Measurements from ENCODE around the gene NCK2.
"Not testable (repeated sequence)": the region's sequence is repeated elsewhere in the genome, so short reads cannot be mapped to it uniquely, and the experiment has no call there.

The NCK2 gene

DNA sequence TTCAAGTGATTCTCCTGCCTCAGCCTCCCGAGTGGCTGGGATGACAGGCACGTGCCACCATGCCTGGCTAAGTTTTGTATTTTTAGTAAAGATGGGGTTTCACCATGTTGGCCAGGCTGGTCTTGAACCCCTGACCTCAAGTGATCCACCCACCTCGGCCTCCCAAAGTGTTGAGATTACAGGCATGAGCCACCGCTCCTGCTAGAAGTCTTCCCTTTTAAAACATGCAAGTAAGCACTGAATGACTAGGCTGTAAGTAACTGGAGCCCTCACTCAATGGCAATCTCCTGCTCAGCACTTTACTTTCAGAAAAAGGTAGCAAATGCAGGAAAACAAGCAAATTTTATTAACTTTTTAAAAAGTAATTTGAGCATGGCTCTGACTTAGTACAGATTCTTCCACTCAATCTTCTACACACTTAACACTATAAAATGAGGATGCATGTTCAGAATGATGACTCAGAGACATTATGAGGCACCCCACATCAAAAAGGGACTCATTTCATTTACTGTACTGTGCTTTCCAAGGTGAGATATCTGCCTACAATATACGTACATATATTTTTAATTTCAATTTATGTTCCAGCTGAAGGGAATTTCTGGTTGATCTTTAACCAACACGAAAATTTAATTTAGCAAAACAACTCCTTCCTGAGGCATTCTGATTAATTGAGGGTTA lies 6.6 kb upstream of the NCK2 start:
- no peak for DNase-seq

DNA sequence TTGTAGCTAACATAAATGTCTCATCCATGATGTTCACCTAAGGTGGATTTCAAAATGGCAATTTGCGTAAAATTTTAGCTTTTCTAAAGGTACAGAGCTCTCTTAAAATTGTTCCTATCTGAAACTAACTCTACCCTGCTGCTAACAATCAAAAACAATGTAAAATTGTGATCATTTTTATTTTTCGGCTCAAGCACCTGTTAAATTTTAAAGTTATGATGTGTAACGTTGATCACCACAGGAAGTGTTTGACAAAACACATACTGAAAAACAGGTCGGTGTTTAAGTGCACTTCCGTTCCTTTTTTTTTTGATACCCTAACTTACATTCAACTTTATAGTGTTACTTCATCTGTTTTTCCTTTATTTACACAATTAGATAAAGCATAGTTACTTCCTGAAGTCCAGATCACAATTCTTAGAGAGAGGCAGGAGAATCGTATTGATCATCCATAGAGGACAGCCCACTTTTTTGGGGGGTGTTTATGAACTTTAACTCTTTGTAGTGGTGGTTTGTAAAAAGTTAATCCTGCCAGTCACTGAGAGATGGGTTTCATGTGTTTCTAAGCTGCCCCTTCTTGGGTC lies 6.0 kb upstream of the NCK2 start:
- no peak for DNase-seq

DNA sequence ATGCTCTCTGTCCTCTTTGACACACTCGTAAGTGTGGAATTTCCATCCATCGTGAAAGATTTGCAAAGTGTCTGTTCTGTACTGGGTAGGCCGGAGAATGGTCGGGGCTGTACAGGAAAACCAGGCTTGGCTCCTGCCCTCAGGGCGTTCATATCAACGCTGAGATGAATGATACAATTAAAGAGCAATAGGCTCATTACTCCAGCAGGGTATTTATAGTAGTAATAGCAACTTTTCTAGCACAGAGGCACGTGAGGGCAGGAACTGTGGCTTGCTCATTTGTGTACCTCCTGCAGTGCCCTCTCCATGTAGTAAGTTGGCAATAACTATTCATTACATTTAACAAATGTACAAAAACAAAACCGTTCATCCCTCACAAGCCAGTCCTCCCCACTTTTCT lies 5.3 kb upstream of the NCK2 start:
- no peak for DNase-seq

DNA sequence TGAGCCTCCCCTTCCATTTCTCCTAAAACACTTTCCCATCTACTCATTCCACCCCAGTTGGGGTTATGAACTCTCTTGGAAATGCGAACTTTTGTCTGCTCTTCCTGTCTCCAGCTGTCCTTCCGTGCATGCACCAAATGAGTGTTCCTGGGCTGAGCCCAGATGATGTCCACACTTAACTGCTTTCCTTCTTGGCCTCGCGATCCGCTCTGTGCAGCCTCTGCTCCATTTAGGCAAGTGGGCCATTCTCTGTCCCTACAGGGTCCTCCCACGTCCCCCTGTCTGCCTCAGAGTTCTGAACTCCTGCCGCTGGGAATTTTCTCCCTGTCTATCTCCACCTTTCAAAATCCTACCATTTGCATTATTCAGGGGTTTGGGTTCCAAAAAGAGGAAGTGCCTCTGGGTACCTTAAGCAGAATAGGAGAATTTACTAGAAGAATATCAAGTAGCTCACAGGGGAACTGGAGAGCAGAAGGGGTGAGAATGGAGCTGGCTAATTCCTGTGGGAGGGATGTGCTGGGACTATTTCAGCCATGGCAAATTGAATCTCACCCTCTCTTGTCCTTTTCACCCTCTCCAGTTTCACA lies 4.7 kb upstream of the NCK2 start:
- DNase-seq, result no peak

DNA sequence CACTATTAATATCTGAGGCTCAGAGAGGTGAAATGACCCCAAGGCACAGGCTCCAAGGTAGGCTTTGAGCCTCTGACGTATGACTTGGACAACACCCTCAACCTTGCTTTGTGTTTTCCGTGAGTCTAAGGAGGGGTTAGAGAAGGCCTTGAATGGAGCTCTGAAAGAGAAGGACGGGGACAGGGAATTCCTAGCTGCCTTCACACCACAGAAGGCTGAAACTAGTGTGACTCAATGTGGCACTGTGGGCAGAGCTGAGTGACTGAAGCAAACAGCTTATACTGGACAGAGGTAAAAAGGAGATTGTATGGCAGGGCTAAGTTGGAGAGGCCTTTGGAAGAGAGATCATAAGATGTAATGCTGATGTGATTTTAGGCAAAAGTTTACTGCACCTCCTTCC lies 3.5 kb upstream of the NCK2 start:
- no peak for DNase-seq

DNA sequence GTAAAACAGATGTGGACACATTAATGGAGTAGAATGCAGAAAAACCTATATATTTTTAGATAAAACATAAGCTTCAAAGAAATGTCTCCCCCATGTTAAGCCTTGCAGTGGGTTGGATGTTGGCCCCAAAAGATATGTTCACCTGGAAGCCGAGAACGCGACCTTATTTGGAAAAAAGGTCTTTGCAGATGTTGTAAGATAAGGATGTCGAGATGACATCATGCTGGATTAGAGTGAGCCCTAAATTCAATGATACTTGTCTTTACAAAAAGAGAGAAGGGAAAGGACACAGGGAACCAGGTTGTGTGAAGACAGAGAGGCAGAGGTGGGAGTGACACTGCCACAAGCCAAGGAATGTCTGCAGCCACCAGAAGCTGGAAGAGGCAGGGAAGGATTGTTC lies 3.1 kb upstream of the NCK2 start:
- DNase-seq, result no peak

DNA sequence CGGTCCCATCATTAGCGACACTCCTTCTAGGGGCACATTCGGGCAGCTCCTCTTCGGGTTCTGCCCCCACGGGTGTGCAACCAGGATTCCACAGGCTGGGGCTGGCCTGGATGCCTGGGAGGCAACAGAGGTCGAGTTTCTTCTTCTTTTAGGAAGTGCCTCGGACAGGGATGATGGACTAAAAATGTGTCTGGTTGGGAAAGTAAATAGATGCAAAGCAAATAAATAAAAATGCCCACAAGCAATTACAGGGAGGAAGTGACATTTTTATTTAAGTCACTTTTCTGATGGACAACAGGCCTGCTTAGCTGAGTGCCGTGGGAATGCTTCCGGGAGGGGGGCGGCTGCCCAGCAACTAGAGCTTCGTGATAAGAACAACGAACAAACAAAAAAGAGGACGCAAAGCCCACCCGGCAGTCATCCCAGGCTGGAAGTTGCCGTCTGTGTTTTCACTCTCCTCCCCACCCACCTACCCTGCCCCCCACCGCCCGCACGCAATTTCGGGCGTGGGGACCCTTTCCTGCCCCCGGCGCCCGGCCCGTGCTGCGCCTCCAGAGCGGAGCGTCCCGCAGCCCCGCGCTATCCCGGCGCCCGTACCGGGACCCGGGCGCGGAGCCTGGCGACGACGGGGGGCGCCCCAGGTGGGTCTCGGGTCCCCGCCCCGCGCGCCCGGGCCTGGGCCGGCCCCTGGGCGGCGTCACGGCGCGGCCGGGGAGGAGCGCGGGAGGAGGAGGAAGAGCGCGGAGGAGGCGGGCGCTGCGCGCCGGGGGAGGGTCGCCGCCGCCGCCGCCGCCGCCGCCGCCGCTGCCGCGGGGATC lies 412 bp upstream of the NCK2 start:
- peak; percentile 15 for DNase-seq

DNA sequence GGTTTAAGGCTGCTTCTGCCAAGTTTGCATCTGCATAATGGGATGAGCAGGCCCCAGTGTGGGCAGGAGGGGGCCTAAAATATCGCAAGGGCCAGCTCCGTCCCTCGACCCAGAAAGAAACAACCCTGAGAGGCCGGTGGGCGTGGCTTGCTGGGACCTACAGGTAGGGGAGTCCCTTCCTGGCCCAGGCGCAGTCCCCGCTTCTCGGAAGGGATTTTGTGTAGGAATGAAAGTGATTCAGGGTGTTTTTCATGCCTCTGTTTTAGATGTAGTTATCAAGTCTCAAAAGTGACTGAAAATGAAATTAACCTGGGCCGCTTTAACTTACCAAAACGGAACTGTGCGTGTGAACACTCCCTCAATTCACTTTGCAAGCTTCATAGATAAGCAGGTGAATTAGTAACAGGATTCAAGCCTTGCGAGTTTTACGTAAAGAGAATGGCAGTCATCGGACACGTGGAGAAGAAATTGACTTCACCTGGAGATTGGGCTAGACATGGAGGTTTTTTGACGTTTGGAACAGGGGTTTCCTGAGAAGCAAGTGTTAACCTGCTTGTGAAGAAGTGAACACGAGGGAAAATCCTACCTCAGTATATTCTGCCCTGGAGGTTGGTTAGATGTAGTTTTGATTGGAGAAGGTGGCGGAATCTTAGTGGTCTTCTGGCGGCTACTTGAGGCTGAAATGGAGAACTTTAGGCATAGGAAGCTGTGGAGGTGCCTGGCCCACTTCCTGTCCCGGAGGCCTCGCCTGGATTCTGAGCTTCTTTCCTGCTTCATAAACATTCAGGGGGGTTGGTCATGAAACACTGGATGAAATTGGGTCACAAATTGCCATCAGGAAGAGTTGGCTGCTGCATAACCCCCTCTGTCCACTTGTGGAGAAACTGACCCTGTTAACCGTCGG lies 1.7 kb downstream of the NCK2 start:
- no peak for DNase-seq

DNA sequence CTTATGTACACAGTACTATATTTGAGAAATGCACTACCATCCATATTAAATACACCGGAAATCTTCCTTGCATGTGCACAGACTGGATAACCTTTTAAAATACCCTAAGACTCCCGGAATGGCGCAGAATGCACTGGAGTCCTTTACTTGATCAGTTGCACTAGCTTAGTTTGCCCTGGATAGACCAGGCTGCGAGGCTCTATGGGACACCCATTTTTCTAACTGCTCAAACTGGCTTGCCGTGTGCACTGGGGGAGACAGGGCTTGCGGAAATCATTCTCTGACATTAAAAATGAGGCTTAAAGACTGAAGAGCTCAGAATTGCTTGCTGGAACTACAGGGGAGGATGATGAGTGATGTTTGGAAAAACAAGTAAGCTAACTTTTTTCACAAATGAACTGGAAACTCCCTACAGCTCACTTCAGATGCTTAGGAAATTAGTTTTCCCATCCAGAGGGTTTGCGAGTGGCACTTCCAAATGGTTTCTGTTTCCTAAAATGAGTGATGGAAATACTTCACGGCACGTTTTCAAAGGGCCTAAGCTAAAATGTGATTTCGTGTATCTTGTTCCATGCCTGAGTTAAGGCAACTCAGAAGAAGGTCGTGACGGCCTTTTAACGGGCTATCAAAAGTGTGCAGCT lies 2.7 kb downstream of the NCK2 start:
- no peak for DNase-seq

DNA sequence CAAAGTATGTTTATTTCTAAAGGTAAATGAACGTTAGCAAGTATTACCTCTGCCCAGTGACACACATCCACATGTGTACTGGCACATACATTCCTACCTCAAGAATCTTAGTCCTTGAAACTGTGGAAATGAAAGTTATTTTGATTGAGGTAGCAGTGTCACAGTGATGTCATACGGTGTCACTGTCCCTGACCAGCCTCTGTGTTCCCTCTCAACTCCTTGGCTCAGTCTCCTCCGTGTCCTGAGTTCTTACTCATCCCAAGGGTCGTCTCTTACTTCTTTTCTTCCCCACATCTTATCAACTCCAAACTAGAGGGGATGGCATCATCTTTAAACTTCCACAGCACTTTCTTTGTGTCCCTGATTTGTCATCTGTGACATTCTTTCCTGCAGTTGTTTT lies 3.3 kb downstream of the NCK2 start:
- DNase-seq, result no peak

DNA sequence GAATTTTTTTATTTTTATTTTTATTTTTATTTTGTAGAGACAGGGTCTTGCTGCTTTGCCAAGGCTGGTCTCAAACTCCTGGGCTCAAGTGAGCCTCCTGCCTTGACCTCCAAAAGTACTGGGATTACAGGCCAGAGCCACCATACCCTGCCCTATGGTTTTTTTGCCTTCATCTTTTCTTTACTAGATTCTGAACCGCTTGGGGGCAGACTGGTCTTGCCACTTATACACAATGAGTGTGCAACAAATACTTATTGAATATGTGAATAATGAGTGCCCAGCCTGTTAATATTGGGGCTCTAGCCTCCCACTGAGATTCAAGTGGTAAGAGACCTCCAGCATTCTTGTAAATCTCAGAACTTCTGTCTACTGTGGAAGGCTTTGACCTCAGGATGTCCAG lies 3.9 kb downstream of the NCK2 start:
- DNase-seq, result no peak

DNA sequence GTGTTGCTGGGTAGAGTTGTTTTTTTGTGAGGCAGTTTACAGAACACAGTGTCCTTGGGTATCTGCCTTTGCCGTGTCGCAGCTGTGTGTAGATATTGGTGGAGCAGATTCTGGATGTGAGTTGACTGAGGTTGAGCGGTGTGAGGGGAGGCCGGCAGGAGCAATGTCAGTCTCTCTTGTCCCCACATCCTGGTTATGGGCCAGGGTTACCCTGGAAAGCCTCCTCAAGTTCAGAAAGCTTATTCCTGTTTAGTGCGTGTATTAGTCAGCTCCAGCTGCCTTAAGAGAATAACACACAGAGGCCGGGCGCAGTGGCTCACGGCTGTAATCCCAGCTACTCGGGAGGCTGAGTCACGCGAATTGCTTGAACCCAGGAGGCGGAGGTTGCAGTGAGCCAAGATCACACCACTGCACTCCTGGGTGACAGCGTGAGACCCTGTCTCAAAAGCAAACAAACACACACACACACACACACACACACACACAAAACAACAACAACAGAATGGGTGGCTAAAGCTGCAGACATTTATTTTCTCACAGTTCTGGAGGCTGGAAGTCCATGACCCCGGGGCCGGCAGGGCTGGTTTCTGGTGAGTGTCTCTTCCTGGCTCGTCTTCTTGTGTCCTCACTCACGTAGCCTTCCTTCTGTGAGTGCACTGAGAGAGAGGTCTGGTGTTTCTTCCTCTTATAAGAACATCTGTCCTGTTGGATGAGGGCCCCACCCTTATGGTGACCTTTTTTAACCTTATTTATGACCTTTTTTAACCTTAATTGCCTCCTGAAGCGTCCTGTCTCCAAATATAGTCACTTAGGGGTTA lies 5.1 kb downstream of the NCK2 start:
- no peak for DNase-seq

DNA sequence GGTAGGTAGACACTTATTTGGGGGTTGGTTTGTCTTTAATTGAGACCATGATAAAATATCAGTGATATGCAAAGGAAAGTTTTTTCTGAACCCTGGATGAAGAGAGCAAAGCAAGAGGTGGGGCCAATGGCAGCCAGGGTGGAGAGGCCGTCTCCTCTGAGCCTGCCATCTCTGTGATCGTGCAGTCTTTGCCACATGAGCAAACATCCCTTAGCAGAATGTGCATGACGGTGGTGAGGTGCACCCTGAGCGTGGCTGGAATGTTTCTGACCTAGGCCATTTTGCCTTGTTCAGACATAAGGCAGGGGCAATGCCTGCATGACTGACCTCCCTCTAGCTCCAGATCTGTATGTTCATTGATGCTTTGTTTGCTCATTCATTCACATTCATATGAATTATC lies 6.0 kb downstream of the NCK2 start:
- DNase-seq, result no peak

DNA sequence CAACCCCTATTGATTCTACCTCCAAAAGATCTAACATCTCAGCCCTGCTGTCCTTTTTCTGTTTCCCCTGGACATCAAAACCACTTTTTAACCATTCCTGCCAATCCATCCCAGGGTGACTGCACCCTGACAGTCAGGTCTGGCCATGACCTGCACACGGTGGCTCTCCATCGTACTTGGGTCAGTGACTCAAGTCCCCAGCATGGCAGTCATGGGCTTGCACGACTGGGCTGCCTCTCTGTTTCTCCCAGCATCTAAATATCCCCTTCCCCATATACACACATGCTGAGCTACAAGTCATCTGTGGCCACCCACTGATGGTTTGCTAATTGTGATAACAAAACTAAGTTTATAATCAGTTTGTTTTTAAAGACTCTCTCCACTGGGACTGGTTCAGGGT lies 6.6 kb downstream of the NCK2 start:
- no peak for DNase-seq

DNA sequence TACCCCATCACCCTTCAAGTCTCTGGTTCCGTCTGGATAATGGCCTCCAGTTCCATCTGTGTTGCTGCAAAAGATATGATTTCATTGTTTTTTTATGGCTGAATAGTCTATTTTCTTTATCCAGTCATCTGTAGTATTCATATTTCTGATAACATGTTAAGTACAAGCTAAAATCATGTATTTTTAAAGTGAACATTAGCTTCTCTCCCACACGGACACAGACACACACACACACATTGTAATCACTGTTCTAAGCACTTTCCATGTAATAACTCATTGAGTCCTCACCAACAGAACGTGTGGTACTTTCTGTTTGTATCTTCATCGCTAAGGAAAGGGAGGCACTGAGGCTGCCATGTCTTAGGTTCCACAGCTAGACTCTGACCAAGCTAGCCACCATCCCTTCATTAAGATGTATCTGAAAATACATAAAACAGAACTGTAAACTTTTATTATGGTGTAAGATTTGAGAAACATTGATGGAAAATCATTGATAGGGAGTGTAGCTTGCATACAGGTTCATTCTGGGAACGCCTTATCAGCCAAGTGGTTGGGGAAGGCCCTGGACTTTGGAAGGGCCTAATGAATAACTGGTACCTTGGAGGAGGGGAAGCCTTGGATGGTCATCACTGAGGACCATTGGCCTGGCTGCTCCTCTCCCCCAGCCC lies 8.1 kb downstream of the NCK2 start:
- DNase-seq, result no peak

DNA sequence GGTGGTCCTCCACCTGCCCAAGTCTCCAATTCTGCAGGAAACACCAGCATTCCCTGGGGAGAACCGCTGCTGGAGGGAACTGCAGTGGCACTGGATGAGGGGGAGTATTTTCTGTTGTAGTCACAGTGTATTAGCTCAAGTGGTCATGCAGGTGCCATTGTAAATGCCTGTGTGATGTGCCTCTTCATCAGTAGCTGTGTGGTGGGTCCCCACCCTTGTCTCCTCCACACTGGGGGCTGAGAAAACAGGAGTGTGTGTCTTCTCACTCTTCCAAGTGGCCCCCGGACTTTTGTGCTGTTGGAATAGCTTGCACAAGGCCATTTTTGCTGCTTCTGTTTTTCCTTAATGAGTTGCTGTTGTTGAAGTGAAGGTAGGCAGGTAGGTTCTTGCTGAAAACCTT lies 8.7 kb downstream of the NCK2 start:
- DNase-seq, result no peak

DNA sequence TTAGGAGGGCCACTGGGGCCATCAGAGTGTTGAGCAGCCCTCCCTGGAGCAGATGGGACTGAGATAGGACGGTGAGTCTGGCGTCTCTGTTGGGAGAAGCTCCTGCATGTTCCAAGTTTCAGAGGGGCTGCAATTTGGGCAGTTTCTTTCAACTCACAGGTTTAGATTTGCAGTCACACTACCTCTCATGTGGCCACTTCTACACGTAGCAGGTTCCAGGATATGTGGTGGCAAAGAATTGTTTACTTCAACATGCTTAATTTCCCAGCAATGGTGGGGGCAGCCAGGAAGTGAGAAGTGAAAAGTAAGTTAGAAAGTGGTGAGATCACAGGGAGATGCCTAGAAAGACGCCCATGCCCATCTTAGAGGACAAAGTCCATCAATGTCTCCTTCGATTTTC lies 9.3 kb downstream of the NCK2 start:
- no peak for DNase-seq

DNA sequence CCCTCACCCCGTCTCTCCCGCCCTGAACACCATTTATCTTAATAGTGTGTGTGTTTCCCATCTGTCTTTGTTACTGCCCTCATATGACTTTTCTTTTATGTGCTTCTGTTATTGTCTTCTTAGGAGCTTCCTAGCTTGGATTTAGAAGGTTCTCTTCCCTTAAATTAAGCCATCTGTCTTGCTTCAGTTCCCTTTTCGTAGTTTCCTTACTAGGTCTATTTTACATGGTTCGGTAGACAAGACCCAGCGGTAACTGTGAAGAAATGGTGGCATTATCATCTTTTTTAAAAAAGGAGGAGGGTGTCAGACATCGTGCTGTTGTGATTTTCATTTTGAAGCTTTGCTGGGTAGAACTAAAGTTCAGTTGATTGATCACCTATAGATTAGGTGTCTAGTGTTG lies 10.3 kb downstream of the NCK2 start:
- DNase-seq, result no peak

DNA sequence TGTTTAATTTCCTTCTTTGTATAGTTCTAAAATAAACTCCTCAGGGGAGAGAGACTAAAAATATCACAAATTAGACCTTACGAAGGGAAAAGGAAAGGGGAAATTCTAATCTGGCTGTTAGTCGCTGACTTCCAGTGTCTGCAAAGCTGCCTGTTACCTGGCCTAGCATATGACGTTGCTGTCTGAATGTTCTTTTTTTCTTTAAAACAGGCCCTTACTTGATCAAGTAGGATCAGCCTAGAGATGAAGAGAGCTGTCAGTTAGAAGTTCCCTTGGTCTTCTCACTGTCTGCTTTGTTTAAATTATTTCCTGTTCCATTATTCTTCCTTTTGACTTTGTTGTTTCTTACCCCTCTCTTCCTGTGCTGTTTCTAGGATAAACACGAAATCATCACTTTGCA lies 11.2 kb downstream of the NCK2 start:
- no peak for DNase-seq

DNA sequence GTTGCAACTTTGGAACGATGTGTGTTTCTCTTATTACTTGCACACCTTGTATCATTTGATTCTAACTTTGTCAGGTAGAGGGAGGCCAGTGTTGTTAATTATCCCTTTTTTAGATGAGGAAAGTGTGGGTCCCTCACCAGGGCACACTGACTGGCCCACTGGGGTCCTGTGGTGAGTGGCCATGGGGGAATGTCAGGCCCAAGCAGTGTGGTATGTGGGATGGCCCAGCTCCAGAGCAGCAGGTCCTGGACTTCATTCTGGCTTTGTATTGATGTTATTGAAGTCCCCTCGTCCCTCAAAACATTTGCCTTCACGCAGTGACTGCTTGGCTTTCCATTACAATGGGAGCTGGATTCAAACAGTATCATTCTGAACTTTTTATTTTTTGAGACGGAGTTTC lies 11.7 kb downstream of the NCK2 start:
- no peak for DNase-seq

DNA sequence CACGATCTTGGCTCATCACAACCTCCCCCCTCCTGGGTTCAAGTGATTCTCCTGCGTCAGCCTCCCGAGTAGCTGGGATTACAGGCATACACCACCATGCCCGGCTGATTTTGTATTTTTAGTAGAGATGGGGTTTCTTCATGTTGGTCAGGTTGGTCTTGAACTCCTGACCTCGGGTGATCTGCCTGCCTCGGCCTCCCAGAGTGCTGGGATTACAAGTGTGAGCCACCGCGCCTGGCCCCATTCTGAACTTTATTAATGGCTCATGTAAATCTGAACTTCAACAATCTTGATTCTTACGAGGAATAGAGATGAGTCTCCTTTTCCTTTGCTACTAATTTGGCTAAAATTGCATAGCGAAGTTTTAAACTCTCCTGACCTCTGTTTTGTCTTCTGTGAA lies 12.2 kb downstream of the NCK2 start:
- not testable (repeated sequence) for DNase-seq
